Erythroblast (primary cell): ENCODE data around the gene NUP210.

Experiments
- GATA1 ChIP-seq: IDR thresholded peaks from 2 replicates; pipeline ENCODE4 v1.6.1; 2011; ENCODE audit warnings: low read depth, mild to moderate bottlenecking, control low read depth, low read length, moderate library complexity
- POLR2A ChIP-seq: IDR thresholded peaks from 2 replicates; pipeline ENCODE4 v1.6.1; 2011; ENCODE audit warnings: mild to moderate bottlenecking, low read length

DNA sequence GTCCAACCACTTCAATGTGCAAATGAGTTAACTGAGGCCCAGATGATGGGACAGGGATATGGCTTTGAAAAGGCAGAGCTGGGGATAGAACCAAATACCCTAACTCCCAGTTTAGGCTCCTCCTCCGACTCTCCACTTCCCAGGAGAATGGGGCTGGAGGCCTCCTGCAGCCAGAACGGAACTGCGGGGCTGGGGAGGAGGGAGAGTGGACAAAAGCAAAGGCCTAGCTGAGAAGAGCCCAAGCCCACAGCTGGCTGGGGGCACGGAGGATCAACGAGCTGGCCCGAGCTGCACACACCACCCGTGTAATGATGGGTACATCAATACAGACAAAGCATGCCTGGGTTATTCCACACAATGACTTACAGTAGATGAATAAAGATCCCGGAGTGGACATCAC, 74.8 kb downstream of the NUP210 start:
- TF ChIP-seq POLR2A (no peak), GATA1 (no peak)
